Esophagus muscularis mucosa (tissue), 4 donors: ENCODE measurements around the gene NTPCR.
"Not testable (repeated sequence)": the region's sequence is repeated elsewhere in the genome, so short reads cannot be mapped to it uniquely, and the experiment has no call there.

Experiments used
- EP300 ChIP-seq: sonication (generic); formaldehyde crosslinking; IDR thresholded peaks from one replicate; pipeline ENCODE4 v1.6.1; 2017; ENCODE audit warnings: antibody characterized with exemption
- POLR2A ChIP-seq: fragments of 450-650 bp; IDR thresholded peaks from one replicate; pipeline ENCODE4 v1.6.1; 2017; ENCODE audit warnings: antibody characterized with exemption, moderate library complexity, mild to moderate bottlenecking, low read depth
- POLR2AphosphoS5 ChIP-seq, 2 donors: sonication (generic); formaldehyde crosslinking; IDR thresholded peaks; one replicate each; pipeline ENCODE4 v1.6.1; 2017; ENCODE audit warnings: antibody characterized with exemption in 2 of 2
- TF ChIP-seq, protein P1 (sequence below), 3 experiments: fragments of 200-600 bp in 2 of 3; fragments of 450-650 bp in 1 of 3; sonication (generic) in 2 of 3; IDR thresholded peaks; one replicate each; pipeline ENCODE4 v1.5.1; 2017 to 2019; ENCODE audit warnings: antibody characterized with exemption in 3 of 3, mild to moderate bottlenecking in 2 of 3, moderate library complexity in 1 of 3

GRCh38 chr1:233003638-233004037 is 53.2 kb downstream of the NTPCR start:
- TF ChIP-seq, protein P1, sequence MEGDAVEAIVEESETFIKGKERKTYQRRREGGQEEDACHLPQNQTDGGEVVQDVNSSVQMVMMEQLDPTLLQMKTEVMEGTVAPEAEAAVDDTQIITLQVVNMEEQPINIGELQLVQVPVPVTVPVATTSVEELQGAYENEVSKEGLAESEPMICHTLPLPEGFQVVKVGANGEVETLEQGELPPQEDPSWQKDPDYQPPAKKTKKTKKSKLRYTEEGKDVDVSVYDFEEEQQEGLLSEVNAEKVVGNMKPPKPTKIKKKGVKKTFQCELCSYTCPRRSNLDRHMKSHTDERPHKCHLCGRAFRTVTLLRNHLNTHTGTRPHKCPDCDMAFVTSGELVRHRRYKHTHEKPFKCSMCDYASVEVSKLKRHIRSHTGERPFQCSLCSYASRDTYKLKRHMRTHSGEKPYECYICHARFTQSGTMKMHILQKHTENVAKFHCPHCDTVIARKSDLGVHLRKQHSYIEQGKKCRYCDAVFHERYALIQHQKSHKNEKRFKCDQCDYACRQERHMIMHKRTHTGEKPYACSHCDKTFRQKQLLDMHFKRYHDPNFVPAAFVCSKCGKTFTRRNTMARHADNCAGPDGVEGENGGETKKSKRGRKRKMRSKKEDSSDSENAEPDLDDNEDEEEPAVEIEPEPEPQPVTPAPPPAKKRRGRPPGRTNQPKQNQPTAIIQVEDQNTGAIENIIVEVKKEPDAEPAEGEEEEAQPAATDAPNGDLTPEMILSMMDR (IDR thresholded peaks at IDR 0.05): not testable (repeated sequence)
- TF ChIP-seq POLR2A; POLR2AphosphoS5 (IDR thresholded peaks at IDR 0.05); EP300: not testable (repeated sequence)
